WTC11 (cell line): Measurements from ENCODE around the gene FNDC3A.

Experiments used
- ATF1 ChIP-seq: sonication (generic); formaldehyde crosslinking; IDR thresholded peaks from 2 replicates; pipeline ENCODE4 v1.8.1; 2023; ENCODE audit warnings: mild to moderate bottlenecking, moderate library complexity, missing genetic modification reagents
- CTCF ChIP-seq: fragments of 200-600 bp; IDR thresholded peaks from 2 replicates; pipeline ENCODE4 v1.8.0; 2022; ENCODE audit warnings: antibody characterized with exemption
- FOXJ3 ChIP-seq: sonication (generic); formaldehyde crosslinking; IDR thresholded peaks from 2 replicates; pipeline ENCODE4 v1.9.0; 2021; ENCODE audit warnings: missing genetic modification reagents, mild to moderate bottlenecking, borderline replicate concordance
- IRF1 ChIP-seq: sonication (generic); formaldehyde crosslinking; IDR thresholded peaks from 2 replicates; pipeline ENCODE4 v1.8.0; 2023; ENCODE audit warnings: missing genetic modification reagents
- NR1H2 ChIP-seq: sonication (generic); formaldehyde crosslinking; IDR thresholded peaks from 2 replicates; pipeline ENCODE4 v1.9.0; 2021; ENCODE audit warnings: mild to moderate bottlenecking, moderate library complexity, missing genetic modification reagents
- SP1 ChIP-seq: sonication (generic); formaldehyde crosslinking; conservative IDR thresholded peaks from 2 replicates; pipeline ENCODE4 v1.8.1; 2022; ENCODE audit warnings: missing genetic modification reagents
- USF1 ChIP-seq: sonication (generic); formaldehyde crosslinking; IDR thresholded peaks from 2 replicates; pipeline ENCODE4 v1.8.0; 2022; ENCODE audit warnings: mild to moderate bottlenecking, missing genetic modification reagents
- USF2 ChIP-seq: sonication (generic); formaldehyde crosslinking; IDR thresholded peaks from 2 replicates; pipeline ENCODE4 v1.8.1; 2023; ENCODE audit warnings: mild to moderate bottlenecking, missing genetic modification reagents, moderate library complexity
- ZNF423 ChIP-seq: fragments of 250-450 bp; sonication (Bioruptor Pico); IDR thresholded peaks from 2 replicates; pipeline ENCODE4 v2.1.2; 2022; ENCODE audit warnings: mild to moderate bottlenecking, moderate library complexity

GRCh38 chr13:49148405-49148804, 172.7 kb downstream of the FNDC3A start:
- TF ChIP-seq IRF1 (CRISPR knock-in tag) (no peak), USF2 (CRISPR knock-in tag) (no peak), USF1 (no peak), CTCF (no peak), NR1H2 (CRISPR knock-in tag) (no peak), FOXJ3 (no peak), ZNF423 (no peak), ATF1 (no peak), SP1 (CRISPR knock-in tag) (no peak)
